Inflammatory macrophage treated with lipopolysaccharide for 1 hour (primary cell): ENCODE results near the gene YWHAH.
"Not testable (repeated sequence)": the region's sequence is repeated elsewhere in the genome, so short reads cannot be mapped to it uniquely, and the experiment has no call there.

Source experiments
- DNase-seq, 2 donors: peaks; one replicate each; pipeline ENCODE4 v3.0.0-alpha.2; 2020 to 2022

The YWHAH gene

GRCh38 chr22:31951194-31952093 lies 7.1 kb downstream of the YWHAH start:
- DNase-seq = no peak

GRCh38 chr22:31952094-31952401 lies 7.7 kb downstream of the YWHAH start:
- DNase-seq = no peak

GRCh38 chr22:31952472-31952871 lies 8.1 kb downstream of the YWHAH start:
- DNase-seq = no peak

- no peak for DNase-seq
Observed at GRCh38 chr22:31953261-31953660, 8.9 kb downstream of the YWHAH start.

DNA sequence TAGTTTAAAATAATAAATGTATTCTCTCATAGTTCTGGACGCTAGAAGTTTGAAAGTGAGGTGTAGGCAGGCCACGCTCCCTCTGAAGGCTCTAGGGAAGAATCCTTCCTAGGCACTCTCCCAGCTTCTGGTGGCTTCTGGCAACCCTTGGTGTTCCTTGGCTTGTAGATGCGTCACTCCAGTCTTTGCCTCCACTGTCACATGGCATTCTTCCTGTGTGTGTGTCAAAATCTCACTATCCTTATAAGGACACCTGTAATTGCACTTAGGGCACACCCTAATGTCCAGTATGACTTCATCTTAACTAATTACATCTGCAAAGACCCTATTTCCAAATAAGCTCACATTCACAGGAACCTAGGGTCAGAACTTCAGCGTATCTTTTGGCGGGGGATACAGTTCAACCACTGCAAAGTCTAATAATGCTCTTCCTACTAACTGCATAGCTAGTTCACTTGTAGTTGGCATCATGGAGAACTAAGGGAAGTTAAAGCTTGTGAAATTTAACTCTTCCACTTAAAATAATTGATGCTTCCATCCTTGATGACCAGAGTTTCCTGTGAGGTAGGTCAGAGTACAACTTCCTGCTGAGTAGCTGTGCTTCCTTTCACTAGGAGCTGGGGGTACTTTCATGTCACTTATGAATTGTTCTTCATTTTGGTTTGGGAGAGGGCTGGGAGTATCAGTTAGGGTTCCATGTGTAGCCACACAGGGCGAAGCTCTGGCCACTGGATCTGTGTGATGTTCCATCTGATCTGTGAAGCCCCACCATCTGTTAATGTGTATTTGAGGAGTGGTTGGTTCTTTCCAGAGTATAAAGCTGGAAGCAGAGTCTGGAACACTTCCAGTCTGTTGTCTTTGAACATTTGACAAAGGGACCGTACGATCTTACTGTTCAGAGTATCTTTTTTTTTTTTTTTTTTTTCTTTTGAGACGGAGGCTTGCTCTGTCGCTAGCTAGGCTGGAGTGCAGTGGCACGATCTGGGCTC lies 10.5 kb downstream of the YWHAH start:
- no peak for DNase-seq

- no peak for DNase-seq
Observed at GRCh38 chr22:31956360-31956759, 12.0 kb downstream of the YWHAH start.

DNA sequence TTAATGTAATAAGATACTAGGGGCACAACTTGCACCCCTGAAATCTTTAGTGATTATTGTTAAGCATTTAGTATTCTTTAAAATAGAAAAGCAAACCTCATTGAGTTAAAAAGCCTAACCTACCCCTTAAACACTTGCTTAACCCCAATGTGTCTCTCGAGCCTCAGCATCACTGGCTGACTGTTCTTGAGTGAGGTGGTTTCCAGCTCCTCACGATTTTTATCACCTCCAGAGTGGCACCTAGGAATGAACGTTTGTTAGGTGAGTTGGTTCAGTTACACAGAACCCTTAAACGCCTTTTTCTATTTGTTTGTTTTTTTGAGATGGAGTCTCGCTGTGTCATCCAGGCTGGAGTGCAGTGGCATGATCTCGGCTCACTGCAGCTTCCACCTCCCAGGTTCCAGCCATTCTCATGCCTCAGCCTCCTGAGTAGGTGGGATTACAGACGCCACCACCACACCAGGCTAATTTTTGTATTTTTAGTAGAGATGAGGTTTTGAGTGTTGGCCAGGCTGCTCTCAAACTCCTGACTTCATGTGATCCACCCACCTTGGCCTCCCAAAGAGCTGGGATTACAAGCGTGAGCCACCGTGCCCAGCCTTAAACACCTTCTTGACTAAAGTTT lies 13.7 kb downstream of the YWHAH start:
- no peak for DNase-seq

DNA sequence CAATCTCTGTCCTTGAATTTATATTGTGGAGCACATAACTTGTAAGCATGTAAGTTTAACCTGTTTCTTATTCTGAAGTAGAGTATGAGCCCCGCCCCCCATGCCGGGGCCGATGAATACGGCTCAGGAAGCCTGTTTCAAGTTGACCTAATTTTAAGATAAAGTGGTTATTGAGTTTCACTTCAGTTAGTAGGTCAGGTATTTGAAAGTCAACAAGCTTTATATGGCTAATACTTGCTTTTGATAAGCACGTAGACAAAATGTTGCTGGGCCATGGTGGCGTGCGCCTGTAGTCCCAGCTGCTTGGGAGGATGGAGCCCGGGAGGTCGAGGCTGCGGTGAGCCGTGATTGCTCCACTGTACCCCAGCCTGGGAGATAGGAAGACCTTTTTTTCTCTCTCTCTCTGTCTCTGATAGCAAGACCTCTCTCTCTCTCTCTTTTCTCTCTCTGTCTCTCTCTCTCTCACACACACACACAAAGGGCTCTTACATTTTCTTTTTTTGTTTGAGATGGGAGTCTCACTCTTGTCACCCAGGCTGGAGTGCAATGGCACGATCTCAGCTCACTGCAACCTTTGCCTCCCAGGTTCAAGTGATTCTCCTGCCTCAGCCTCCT lies 14.4 kb downstream of the YWHAH start:
- DNase-seq = no peak

DNA sequence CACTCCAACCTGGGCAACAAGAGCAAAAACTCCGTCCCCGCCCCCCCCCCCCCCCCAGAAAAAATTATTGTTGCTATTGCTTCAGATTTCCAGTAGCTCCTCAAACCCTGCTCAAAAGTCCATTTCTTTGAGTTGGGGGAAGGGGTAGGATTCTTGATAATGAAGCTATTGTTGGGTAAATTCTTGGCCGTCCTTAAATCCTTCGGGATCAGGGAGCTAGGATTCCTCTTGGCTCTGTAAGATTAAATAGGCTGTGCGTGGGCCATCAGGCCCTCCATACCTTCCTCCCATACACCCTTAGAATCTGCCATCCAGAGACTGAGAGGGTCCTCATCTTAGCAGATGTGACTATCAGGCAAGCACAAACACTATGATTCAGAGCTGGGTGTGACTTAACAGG lies 16.4 kb downstream of the YWHAH start:
- no peak for DNase-seq

- DNase-seq = no peak
Observed at GRCh38 chr22:31962387-31963125, 18.2 kb downstream of the YWHAH start.

- no peak for DNase-seq
Observed at GRCh38 chr22:31968022-31968421, 23.7 kb downstream of the YWHAH start.

GRCh38 chr22:31969789-31970489 lies 25.6 kb downstream of the YWHAH start:
- peak in 1 of 2 donors; percentile 13 for DNase-seq

DNA sequence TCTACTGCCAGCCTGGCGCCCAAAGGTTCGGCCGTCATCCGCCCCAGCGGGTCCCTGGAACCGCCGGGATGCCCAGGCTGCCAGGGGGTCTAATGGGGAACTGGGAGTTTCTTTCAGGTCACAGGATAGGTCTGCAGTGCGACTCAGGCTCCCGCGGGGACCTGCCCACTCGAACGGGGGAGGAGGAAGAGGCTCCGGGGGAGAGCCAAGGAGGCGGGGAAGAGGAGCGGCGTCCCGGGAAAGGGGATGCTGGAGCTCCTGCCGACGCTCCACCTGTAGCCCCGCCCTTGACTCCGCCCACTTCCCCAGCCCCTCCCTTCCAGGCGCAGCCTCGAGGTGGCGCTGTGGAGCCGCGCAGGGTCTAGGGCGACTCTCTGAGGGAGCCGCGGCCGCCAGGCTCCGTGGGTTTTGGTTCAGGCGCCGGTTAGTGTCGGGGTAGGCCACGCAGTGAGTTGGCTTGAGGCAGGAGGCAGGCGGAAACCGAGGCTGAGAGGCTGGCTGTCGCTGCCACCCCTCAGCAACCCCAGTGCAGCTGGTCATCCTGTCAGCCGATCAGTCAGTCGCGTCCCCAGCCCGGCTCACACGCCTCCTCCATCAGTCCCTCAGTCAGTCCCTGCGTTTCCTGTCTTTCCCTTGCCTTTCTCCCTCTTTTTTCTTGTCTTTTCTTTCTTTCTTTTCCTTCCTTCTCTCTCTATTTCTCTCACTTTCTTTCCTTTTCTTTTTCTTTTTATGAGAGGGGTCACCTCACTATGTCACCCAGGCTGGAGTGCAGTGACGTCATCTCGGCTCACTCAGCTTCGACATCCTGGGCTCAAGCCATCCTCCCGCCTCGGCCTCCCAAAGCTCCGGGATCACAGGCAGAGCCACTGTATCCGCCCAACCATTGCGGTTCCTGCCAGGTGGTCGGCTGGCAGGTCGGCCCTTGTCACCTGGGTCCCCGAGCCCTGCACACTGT lies 26.4 kb downstream of the YWHAH start:
- DNase-seq = peak; percentile 68 to 95

GRCh38 chr22:31972180-31972579 lies 27.8 kb downstream of the YWHAH start:
- no peak for DNase-seq

GRCh38 chr22:31973739-31974138 lies 29.4 kb downstream of the YWHAH start:
- DNase-seq = no peak

- DNase-seq = peak; percentile 48 to 85
Observed at GRCh38 chr22:31977141-31977841, 33.0 kb downstream of the YWHAH start.

DNA sequence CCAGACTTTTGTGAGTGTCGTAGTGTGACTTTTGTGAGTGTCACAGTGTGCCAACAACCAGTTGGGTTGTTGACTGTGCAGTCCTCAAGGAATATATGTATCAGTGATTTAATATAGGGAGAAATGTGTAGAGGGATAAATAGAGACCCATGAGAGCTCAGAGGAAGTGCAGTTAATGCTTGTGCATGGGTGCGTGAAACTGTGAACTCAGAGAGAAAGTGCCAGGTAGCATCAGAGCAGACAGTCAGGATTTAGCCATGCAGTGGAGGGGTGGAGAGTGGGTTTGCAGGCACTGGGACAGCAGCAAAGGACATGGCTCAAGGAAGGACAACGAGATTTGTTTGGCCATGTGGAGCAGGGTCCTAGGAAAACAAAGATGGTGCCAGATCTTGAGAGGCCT lies 33.6 kb downstream of the YWHAH start:
- DNase-seq = no peak

GRCh38 chr22:31980628-31981027 lies 36.3 kb downstream of the YWHAH start:
- DNase-seq = no peak

DNA sequence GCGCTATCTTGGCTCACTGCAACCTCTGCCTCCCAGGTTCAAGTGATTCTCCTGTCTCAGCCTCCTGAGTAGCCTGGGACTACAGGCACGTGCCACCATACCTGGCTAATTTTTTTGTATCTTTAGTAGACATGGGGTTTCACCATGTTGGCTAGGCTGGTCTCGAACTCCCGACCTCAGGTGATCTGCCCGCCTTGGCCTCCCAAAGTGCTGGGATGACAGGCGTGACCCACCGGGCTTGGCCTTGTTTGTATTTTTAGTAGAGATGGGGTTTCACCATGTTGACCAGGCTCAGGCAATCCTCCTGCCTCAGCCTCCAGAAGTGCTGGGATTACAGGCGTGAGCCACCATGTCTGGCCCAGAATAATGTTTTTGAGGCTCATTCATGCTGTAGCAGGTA lies 37.6 kb downstream of the YWHAH start:
- not testable (repeated sequence) for DNase-seq
